Measurements from ENCODE around the gene B4GALT1. TPM values are rescaled to one million over a fixed set of nuclear protein-coding genes. Genes with fewer than 3 reads are reported as not detected.

The B4GALT1 gene
- total and polyA plus RNA-seq, 2 donors from 2014 or later, result 33.0 to 163 TPM

DNA sequence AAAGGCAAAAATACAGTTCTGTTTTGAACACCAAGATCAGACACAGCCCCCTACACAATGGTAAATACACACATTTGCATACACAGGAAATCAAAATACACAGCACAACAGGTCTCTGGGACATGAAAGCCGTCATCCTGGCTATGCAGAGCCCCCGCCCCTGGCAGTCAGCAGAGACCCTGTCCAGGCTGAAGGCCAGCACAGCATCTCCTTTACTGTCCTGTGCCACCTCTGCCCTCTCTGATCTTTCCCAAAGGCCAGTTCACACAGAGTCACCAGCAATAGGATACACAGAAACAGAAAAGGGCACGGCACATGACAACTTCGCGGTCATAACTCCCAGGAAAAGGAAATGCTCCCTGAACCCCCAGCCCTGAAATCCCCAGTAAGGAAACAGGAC lies 56.5 kb downstream of the B4GALT1 start:
- FAIRE-seq, result no peak
- Histone ChIP-seq H3K4me1 (ENCODE audit: control insufficient read depth in 2 of 3, insufficient read depth in 2 of 3, low read depth in 1 of 3, low read length in 3 of 3) (peaks cover 0 to 16% (median 13%) of the 10 kb centered on the region in 3 donors), H3K27me3 (ENCODE audit: control insufficient read depth, insufficient read depth, low read length) (no peaks in the 10 kb centered on the region), H3K9me3 (ENCODE audit: control insufficient read depth in 2 of 3, insufficient read depth in 1 of 3, low read length in 3 of 3) (no peaks in the 10 kb centered on the region), H3K36me3 (ENCODE audit: control insufficient read depth in 2 of 3, insufficient read depth in 3 of 3, low read length in 3 of 3) (peaks cover 0 to 42% (median 28%) of the 10 kb centered on the region in 3 donors), H3K9ac (ENCODE audit: low read length in 3 of 3) (no peak overlapping the region), H3K27ac (ENCODE audit: low read depth in 2 of 2, low read length in 2 of 2) (no peak overlapping the region), H3K4me3 (ENCODE audit: low read length in 3 of 3) (no peak overlapping the region)
- no peak for DNase-seq
- intact Hi-C loops (cut with DNase I), result no loop called here
- TF ChIP-seq CTCF (IDR thresholded peaks at IDR 0.05; ENCODE audit: borderline replicate concordance, extremely low read depth, insufficient read depth), result no peak

DNA sequence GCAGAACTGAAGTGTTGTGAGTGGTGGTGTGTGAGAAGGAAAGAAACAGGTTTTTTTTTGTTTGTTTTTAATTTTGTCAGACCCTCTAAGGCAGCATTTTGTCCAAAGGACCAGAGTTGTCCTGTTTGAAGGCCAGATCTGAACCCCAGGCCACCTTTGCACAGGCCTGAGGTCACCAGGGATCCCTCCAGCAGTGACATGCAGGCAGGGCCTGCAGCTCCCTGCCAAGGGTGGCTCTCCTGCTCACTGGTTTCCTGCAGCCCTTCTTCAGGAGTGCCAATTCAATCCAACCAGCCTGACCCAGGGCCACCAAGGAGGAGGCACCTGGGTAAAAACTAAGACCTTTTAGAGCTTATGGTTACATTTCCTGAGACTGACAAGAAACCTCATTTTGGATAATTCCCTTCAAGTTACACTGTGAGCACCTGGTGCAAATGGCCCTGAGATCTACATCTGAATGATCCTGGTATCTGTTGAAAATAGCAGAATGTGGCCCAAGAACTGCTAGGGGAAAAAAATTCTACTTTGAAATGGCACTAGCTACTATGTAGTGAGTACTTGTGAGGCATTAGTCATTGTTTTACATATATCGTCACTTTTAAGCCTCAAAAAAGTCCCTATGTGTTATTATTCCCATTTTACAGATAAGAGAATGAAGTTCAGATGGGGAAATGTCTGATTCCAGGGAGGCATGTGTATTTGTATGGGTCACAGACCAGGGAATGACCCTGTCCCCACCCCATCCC lies 57.1 kb downstream of the B4GALT1 start:
- no peak for TF ChIP-seq CTCF (IDR thresholded peaks at IDR 0.05; ENCODE audit: borderline replicate concordance, extremely low read depth, insufficient read depth)
- intact Hi-C loops (cut with DNase I), result no loop called here
- Histone ChIP-seq H3K27me3 (ENCODE audit: control insufficient read depth, insufficient read depth, low read length) (no peaks in the 10 kb centered on the region), H3K9ac (ENCODE audit: low read length in 3 of 3) (no peak overlapping the region), H3K27ac (ENCODE audit: low read depth in 2 of 2, low read length in 2 of 2) (no peak overlapping the region), H3K4me1 (ENCODE audit: control insufficient read depth in 2 of 3, insufficient read depth in 2 of 3, low read depth in 1 of 3, low read length in 3 of 3) (peaks cover 0 to 16% (median 13%) of the 10 kb centered on the region in 3 donors), H3K36me3 (ENCODE audit: control insufficient read depth in 2 of 3, insufficient read depth in 3 of 3, low read length in 3 of 3) (peaks cover 0 to 35% (median 28%) of the 10 kb centered on the region in 3 donors), H3K9me3 (ENCODE audit: control insufficient read depth in 2 of 3, insufficient read depth in 1 of 3, low read length in 3 of 3) (no peaks in the 10 kb centered on the region), H3K4me3 (ENCODE audit: low read length in 3 of 3) (no peak overlapping the region)
- FAIRE-seq, result no peak
- no peak for DNase-seq

GRCh38 chr9:33109097-33109496 lies 58.0 kb downstream of the B4GALT1 start:
- no peak for TF ChIP-seq CTCF (IDR thresholded peaks at IDR 0.05; ENCODE audit: borderline replicate concordance, extremely low read depth, insufficient read depth)
- no peak for FAIRE-seq
- Histone ChIP-seq H3K4me3 (ENCODE audit: low read length in 3 of 3) (no peak overlapping the region), H3K9me3 (ENCODE audit: control insufficient read depth in 2 of 3, insufficient read depth in 1 of 3, low read length in 3 of 3) (no peaks in the 10 kb centered on the region), H3K36me3 (ENCODE audit: control insufficient read depth in 2 of 3, insufficient read depth in 3 of 3, low read length in 3 of 3) (peaks cover 0 to 26% (median 22%) of the 10 kb centered on the region in 3 donors), H3K9ac (ENCODE audit: low read length in 3 of 3) (no peak overlapping the region), H3K4me1 (ENCODE audit: control insufficient read depth in 2 of 3, insufficient read depth in 2 of 3, low read depth in 1 of 3, low read length in 3 of 3) (peaks cover 0 to 16% (median 13%) of the 10 kb centered on the region in 3 donors), H3K27ac (ENCODE audit: low read depth in 2 of 2, low read length in 2 of 2) (no peak overlapping the region), H3K27me3 (ENCODE audit: control insufficient read depth, insufficient read depth, low read length) (no peaks in the 10 kb centered on the region)
- DNase-seq, result peak in 1 of 5 donors; percentile 13
- intact Hi-C loops (cut with DNase I), result no loop called here
